OCI-LY3 (cell line): Measurements from ENCODE around the gene FBXO22.
"Not testable (repeated sequence)": the region's sequence is repeated elsewhere in the genome, so short reads cannot be mapped to it uniquely, and the experiment has no call there.

Experiments
- H2AFZ ChIP-seq: fragments of 200-600, 300-600 bp; shearing (Covaris generic); 2 replicates; pipeline ENCODE4 v1.6.0; 2014; ENCODE audit warnings: antibody characterized with exemption, low read depth, low read length
- H3K27ac ChIP-seq: fragments of 200-600, 300-600 bp; sonication (generic); 2 replicates; pipeline ENCODE4 v1.5.1; 2014; ENCODE audit warnings: mild to moderate bottlenecking, low read length, moderate library complexity, mixed read lengths
- H3K27me3 ChIP-seq: fragments of 200-600, 300-600 bp; sonication (generic); 2 replicates; pipeline ENCODE4 v1.6.1; 2014; ENCODE audit warnings: low read depth, low read length, mixed read lengths
- H3K36me3 ChIP-seq: fragments of 200-600, 300-600 bp; sonication (generic); replicated peaks from 2 replicates; pipeline ENCODE3; 2014; ENCODE audit warnings: low read depth, low read length, mixed read lengths
- H3K4me1 ChIP-seq: fragments of 300-600, 200-600 bp; sonication (generic); 2 replicates; pipeline ENCODE4 v1.6.1; 2014; ENCODE audit warnings: low read length, mixed read lengths
- H3K4me2 ChIP-seq: fragments of 200-600, 300-600 bp; sonication (generic); 2 replicates; pipeline ENCODE4 v1.6.1; 2014; ENCODE audit warnings: low read length, mixed read lengths
- H3K4me3 ChIP-seq: fragments of 300-600, 200-600 bp; sonication (generic); 2 replicates; pipeline ENCODE4 v1.5.1; 2014; ENCODE audit warnings: antibody characterized with exemption, mild to moderate bottlenecking, low read length, moderate library complexity
- H3K79me2 ChIP-seq: fragments of 300-600, 200-600 bp; shearing (Covaris generic); 2 replicates; pipeline ENCODE4 v1.6.1; 2014; ENCODE audit warnings: mild to moderate bottlenecking, low read length, mixed read lengths
- H3K9ac ChIP-seq: fragments of 300-600, 200-600 bp; shearing (Covaris generic); 2 replicates; pipeline ENCODE4 v1.6.0; 2014; ENCODE audit warnings: mild to moderate bottlenecking, low read length, moderate library complexity
- H3K9me3 ChIP-seq: fragments of 200-600, 300-600 bp; shearing (Covaris generic); 2 replicates; pipeline ENCODE4 v1.6.1; 2014; ENCODE audit warnings: low read length, mixed read lengths; ENCODE audit not compliant: insufficient read depth
- H4K20me1 ChIP-seq: fragments of 200-600, 300-600 bp; sonication (generic); 2 replicates; pipeline ENCODE4 v1.6.1; 2016; ENCODE audit warnings: low read length, mixed read lengths; ENCODE audit not compliant: insufficient read depth
- EZH2phosphoT487 ChIP-seq: fragments of 200-600 bp; shearing (Covaris generic); IDR thresholded peaks from 2 replicates; pipeline ENCODE4 v1.6.1; 2018; ENCODE audit warnings: antibody characterized with exemption, mixed run types, low read depth
- TF ChIP-seq, protein P1 (sequence below): fragments of 200-600, 300-600 bp; sonication (generic); IDR thresholded peaks from 2 replicates; pipeline ENCODE4 v1.5.1; 2014; ENCODE audit warnings: antibody characterized with exemption, low read length, low read depth

FBXO22 gene

DNA sequence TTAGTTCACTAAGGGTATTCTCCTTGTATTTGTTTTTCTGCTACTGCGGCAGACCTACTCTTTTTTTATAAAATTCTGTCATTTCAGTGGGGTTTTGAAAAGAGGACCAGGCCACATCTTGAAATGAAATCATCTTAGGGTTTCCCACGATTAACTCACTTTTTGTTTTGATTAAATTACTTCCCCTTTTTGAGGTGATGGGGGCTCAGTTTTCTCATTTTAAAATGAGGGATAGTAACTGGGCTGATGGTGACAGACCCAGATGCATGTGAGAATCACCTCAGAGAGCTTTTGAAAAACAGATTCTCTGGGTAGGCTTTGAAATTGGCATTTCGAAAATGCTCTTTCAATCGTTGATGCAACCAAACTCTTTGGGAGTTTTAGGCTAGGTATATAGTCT lies 36.2 kb upstream of the FBXO22 start:
- H3K4me3 ChIP-seq: peak overlapping the region; percentile 53

DNA sequence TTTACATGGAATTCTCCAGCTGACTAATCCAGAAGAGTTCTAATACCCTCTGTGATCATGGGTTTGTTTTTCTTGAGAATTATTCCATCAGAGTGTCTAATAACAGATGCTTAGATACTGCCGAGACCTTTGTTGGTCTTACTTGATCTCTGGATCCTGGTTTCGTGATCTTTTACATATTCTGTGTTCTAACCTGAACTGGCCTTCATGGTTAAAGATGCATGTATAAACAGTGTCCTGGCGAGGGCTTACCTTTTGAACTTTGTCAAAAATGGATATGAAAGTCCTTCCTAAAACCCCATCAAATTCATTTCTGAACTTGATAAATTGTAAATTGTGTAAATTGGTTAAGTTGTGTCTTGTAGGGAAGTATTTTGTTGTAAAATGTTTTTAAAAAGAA lies 35.7 kb upstream of the FBXO22 start:
- Histone ChIP-seq H3K9me3 (no peaks in the 10 kb centered on the region), H3K27ac (peak overlapping the region; percentile 48), H3K4me1 (peaks cover 35% of the 10 kb centered on the region), H3K9ac (peak overlapping the region; percentile 12; the same call in 1 of the 2 replicates), H3K27me3 (no peaks in the 10 kb centered on the region), H3K4me3 (peak overlapping the region; percentile 53), H3K36me3 (peaks cover 13% of the 10 kb centered on the region), H3K79me2 (peaks cover 16% of the 10 kb centered on the region), H4K20me1 (peaks cover 25% of the 10 kb centered on the region), H2AFZ (no peak overlapping the region), H3K4me2 (peak overlapping the region; percentile 71)
- no peak for TF ChIP-seq EZH2phosphoT487
- TF ChIP-seq, protein P1, sequence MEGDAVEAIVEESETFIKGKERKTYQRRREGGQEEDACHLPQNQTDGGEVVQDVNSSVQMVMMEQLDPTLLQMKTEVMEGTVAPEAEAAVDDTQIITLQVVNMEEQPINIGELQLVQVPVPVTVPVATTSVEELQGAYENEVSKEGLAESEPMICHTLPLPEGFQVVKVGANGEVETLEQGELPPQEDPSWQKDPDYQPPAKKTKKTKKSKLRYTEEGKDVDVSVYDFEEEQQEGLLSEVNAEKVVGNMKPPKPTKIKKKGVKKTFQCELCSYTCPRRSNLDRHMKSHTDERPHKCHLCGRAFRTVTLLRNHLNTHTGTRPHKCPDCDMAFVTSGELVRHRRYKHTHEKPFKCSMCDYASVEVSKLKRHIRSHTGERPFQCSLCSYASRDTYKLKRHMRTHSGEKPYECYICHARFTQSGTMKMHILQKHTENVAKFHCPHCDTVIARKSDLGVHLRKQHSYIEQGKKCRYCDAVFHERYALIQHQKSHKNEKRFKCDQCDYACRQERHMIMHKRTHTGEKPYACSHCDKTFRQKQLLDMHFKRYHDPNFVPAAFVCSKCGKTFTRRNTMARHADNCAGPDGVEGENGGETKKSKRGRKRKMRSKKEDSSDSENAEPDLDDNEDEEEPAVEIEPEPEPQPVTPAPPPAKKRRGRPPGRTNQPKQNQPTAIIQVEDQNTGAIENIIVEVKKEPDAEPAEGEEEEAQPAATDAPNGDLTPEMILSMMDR: no peak

More for the DNA sequence above, 36.2 kb upstream of the FBXO22 start:
- TF ChIP-seq, protein P1: no peak
- peak overlapping the region; percentile 71 for H3K4me2 ChIP-seq
- H2AFZ ChIP-seq: no peak overlapping the region
- no peaks in the 10 kb centered on the region for H3K27me3 ChIP-seq
- peaks cover 25% of the 10 kb centered on the region for H4K20me1 ChIP-seq
- H3K9ac ChIP-seq: peak overlapping the region; percentile 12; the same call in 1 of the 2 replicates
- H3K4me1 ChIP-seq: peaks cover 35% of the 10 kb centered on the region
- peaks cover 13% of the 10 kb centered on the region for H3K36me3 ChIP-seq
- no peaks in the 10 kb centered on the region for H3K9me3 ChIP-seq
- H3K27ac ChIP-seq: peak overlapping the region; percentile 48
- H3K79me2 ChIP-seq: peaks cover 16% of the 10 kb centered on the region

DNA sequence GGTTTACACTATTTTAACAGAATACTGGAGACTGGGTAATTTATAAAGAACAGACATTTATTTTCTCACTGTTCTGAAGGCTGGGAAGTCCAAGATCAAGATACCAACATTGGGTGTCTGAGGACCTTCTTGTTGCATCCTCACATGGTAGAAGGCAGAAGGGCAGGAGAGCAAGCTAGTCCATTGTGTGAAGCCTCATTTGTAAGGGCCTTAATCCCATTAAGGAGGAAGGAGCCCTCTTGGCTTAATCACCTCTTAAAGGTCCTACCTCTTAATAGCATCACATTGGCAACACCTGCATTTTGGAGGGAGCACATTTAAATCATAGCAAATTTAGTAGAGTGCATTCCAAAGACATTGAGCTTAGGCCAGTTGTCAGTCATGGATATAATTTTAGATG lies 34.2 kb upstream of the FBXO22 start:
- Histone ChIP-seq H3K4me3 (no peak overlapping the region), H3K9me3 (no peaks in the 10 kb centered on the region), H3K9ac (no peak overlapping the region), H3K27ac (no peak overlapping the region), H3K79me2 (peaks cover 13% of the 10 kb centered on the region), H2AFZ (no peak overlapping the region), H3K4me2 (peak overlapping the region; percentile 71), H3K36me3 (peaks cover 23% of the 10 kb centered on the region), H3K27me3 (no peaks in the 10 kb centered on the region), H3K4me1 (peaks cover 35% of the 10 kb centered on the region), H4K20me1 (peaks cover 25% of the 10 kb centered on the region)
- TF ChIP-seq, protein P1: no peak
- TF ChIP-seq EZH2phosphoT487: no peak

DNA sequence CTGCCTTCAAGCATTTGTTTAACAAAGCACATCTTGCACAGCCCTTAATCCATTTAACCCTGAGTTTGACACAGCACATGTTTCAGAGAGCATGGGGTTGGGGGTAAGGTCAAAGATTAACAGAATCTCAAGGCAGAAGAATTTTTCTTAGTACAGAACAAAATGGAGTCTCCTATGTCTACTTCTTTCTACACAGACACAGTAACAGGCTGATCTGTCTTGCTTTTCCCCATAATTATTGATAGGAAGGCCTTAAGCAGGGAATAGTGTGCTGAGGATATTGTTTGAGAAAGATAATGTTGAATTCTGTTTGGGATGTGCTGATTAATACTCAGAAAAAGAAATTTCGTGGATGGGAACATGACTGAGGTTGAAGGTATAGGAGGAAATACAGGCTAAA lies 32.1 kb upstream of the FBXO22 start:
- not testable (repeated sequence) for H3K27ac ChIP-seq, H3K4me2 ChIP-seq, H3K9ac ChIP-seq, H3K9me3 ChIP-seq, H3K79me2 ChIP-seq, H2AFZ ChIP-seq, H3K27me3 ChIP-seq, H3K4me3 ChIP-seq
- Histone ChIP-seq H3K4me1 (peaks cover 31% of the 10 kb centered on the region), H3K36me3 (peaks cover 33% of the 10 kb centered on the region), H4K20me1 (peaks cover 21% of the 10 kb centered on the region)
